SH-SY5Y (cell line): ENCODE data around the gene ADAM12.

Source experiments
- GATA2 ChIP-seq: IDR thresholded peaks from 2 replicates; pipeline ENCODE4 v1.6.1; 2011; ENCODE audit warnings: mild to moderate bottlenecking, low read depth, low read length
- GATA3 ChIP-seq: IDR thresholded peaks from 2 replicates; pipeline ENCODE4 v1.6.1; 2011; ENCODE audit warnings: low read depth, mild to moderate bottlenecking, low read length, moderate library complexity

DNA sequence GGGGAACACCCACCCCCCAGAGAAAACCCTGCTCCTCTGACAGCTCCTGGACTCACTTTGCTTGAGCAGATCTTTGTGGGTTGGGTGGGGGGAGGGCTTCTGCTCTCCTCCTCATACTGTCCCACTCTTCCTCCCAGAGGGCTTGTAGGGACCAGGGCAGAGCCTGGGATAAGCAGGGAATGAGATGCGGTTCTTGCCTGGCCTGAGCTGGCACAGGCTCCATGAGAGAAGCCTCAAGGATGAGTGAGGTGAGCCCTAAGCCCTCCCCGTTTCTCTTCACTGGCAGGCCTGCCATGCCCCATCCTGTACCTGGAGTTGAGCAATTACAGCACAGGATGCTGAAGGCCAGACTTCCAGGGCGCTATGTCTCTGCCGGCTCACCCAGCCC is 134.7 kb downstream of the ADAM12 start:
- no peak for TF ChIP-seq GATA2
- no peak for TF ChIP-seq GATA3
